GM12878 (cell line): ENCODE data around the gene ERC1. TPM values are rescaled to one million over a fixed set of nuclear protein-coding genes. Genes with fewer than 3 reads are reported as not detected.

ENCODE experiments used
- ATF7 ChIP-seq: fragments of 450-650 bp; IDR thresholded peaks from 2 replicates; pipeline ENCODE4 v1.6.1; 2016; ENCODE audit warnings: low read depth, mild to moderate bottlenecking
- DPF2 ChIP-seq: fragments of 450-650 bp; IDR thresholded peaks from 2 replicates; pipeline ENCODE4 v1.6.1; 2017; ENCODE audit warnings: mild to moderate bottlenecking
- ETV6 ChIP-seq, 2 experiments: fragments of 450-650 bp in 1 of 2; IDR thresholded peaks in 1 of 2; conservative IDR thresholded peaks in 1 of 2; 2 replicates each; pipeline ENCODE4 v1.6.1; 2014; ENCODE audit warnings: antibody characterized with exemption in 1 of 2, borderline replicate concordance in 1 of 2, low read depth in 1 of 2, mild to moderate bottlenecking in 1 of 2, moderate library complexity in 1 of 2
- FOXM1 ChIP-seq: IDR thresholded peaks from 2 replicates; pipeline ENCODE4 v1.6.1; 2012; ENCODE audit warnings: low read depth, mild to moderate bottlenecking, inconsistent platforms, low read length, moderate library complexity
- GABPA ChIP-seq: IDR thresholded peaks from 2 replicates; pipeline ENCODE4 v1.6.1; 2014; ENCODE audit warnings: antibody characterized with exemption, low read depth, mild to moderate bottlenecking, inconsistent platforms
- IKZF1 ChIP-seq: fragments of 450-650 bp; conservative IDR thresholded peaks from 2 replicates; pipeline ENCODE4 v1.6.1; 2017; ENCODE audit warnings: antibody characterized with exemption, mild to moderate bottlenecking
- JUNB ChIP-seq: IDR thresholded peaks from 2 replicates; pipeline ENCODE4 v1.6.1; 2016; ENCODE audit warnings: antibody characterized with exemption, mild to moderate bottlenecking
- MEF2B ChIP-seq: fragments of 450-650 bp; IDR thresholded peaks from 2 replicates; pipeline ENCODE4 v1.6.1; 2018; ENCODE audit warnings: mild to moderate bottlenecking, moderate library complexity; ENCODE audit not compliant: partially characterized antibody, poor library complexity, severe bottlenecking
- NRF1 ChIP-seq: conservative IDR thresholded peaks from 2 replicates; pipeline ENCODE4 v1.6.1; 2011; ENCODE audit warnings: mild to moderate bottlenecking, low read depth, low read length, improper control_type of control experiment
- PML ChIP-seq: IDR thresholded peaks from 2 replicates; pipeline ENCODE4 v1.6.1; 2012; ENCODE audit warnings: low read length, inconsistent platforms
- RELB ChIP-seq: fragments of 450-650 bp; IDR thresholded peaks from 2 replicates; pipeline ENCODE4 v1.6.1; 2017; ENCODE audit warnings: low read depth, mild to moderate bottlenecking, moderate library complexity
- RUNX3 ChIP-seq: IDR thresholded peaks from 2 replicates; pipeline ENCODE4 v1.6.1; 2012; ENCODE audit warnings: low read length, inconsistent platforms
- SMAD1 ChIP-seq: fragments of 450-650 bp; IDR thresholded peaks from 2 replicates; pipeline ENCODE4 v1.6.1; 2018; ENCODE audit warnings: mild to moderate bottlenecking, low read depth; ENCODE audit not compliant: partially characterized antibody
- SPI1 ChIP-seq: IDR thresholded peaks from 2 replicates; pipeline ENCODE4 v1.6.1; 2011; ENCODE audit warnings: low read depth, mild to moderate bottlenecking, low read length, moderate library complexity, borderline replicate concordance; ENCODE audit not compliant: insufficient read depth
- ZNF217 ChIP-seq: fragments of 450-650 bp; IDR thresholded peaks from 2 replicates; pipeline ENCODE4 v1.6.1; 2017; ENCODE audit warnings: antibody characterized with exemption, mild to moderate bottlenecking
- polyA plus RNA-seq, 11 experiments: library from polyadenylated mRNA; depleted of rRNA in 4 of 11; unstranded in 6 of 11; stranded (reverse) in 5 of 11; fragments of >200 nt; fragmentation: Nextera tagmentation in 4 of 11; fragmentation: Illumina TruSeq in 1 of 11; extraction: Ambion mirVana in 4 of 11; extraction: Trizol in 1 of 11; gene quantifications; 1 replicate in 1 of 11; 2 replicates in 10 of 11; pipeline versions ENCODE4 v1.2.1 to v1.2.3, GENCODE V29; 2011 to 2016; ENCODE audit warnings: inconsistent platforms in 2 of 11, missing spikeins in 2 of 11, low read depth in 1 of 11
- total RNA-seq, 4 experiments: library from RNA; depleted of rRNA in 3 of 4; stranded (reverse); fragments of >200 nt in 3 of 4; fragmentation: Illumina TruSeq in 1 of 4; extraction: Trizol in 1 of 4; gene quantifications; 2 replicates each; pipeline versions ENCODE4 v1.2.1 to v1.2.3, GENCODE V29; 2013 to 2021
- TF ChIP-seq, protein P1 (sequence below): fragments of 450-650 bp; IDR thresholded peaks from 2 replicates; pipeline ENCODE4 v1.6.1; 2017; ENCODE audit warnings: borderline replicate concordance
- TF ChIP-seq, protein P2 (sequence below): fragments of 450-650 bp; IDR thresholded peaks from 2 replicates; pipeline ENCODE4 v1.6.1; 2014; ENCODE audit warnings: mild to moderate bottlenecking
- TF ChIP-seq, protein P3 (sequence below): IDR thresholded peaks from 2 replicates; pipeline ENCODE4 v1.6.1; 2012; ENCODE audit warnings: low read length, inconsistent platforms

Gene ERC1
- total and polyA plus RNA-seq, 10 of the 15 experiments (the other 5 are each of a cell fraction or from before 2014, with no cell fraction given): 0.75 to 8.0 (median 5.0) TPM

DNA sequence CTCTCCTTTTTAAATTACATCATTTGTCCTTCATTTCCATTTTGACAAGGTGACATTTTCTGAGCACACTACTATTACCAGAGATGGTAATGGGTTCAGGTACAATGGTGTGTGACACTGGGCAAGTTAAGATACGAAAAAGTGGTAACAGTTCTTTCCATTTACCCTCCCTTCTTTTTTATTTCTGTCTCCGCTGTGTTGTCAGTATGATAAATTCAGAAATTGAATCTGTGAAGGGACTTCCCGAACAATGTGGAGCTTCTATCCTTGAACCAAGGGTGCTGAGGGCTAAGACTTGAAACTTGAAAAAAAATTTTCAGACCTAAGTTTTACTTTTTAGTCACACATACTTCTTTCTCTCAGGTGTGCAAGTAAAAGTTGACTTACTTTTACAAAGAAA lies 103.7 kb downstream of the ERC1 start (continued):
- TF ChIP-seq RELB (0 out of 2 replicates have a peak, but pooled peaks have one; percentile 23), PML (no peak), DPF2 (0 out of 2 replicates have a peak, but pooled peaks have one; percentile 27), RUNX3 (peak; percentile 22; the same call in 1 of the 2 replicates), JUNB (no peak; the same call in 1 of the 2 replicates), MEF2B (no peak), ZNF217 (peak; percentile 1; the same call in 1 of the 2 replicates), ATF7 (peak; percentile 70), GABPA (no peak), NRF1 (no peak), SMAD1 (no peak), SPI1 (no peak), ETV6 (conservative IDR thresholded peaks at IDR 0.05 in 1 of 2, IDR thresholded peaks at IDR 0.05 in 1 of 2; ENCODE audit: borderline replicate concordance in 1 of 2, low read depth in 1 of 2) (no peak), IKZF1 (no peak), FOXM1 (no peak)
- TF ChIP-seq, protein P1, sequence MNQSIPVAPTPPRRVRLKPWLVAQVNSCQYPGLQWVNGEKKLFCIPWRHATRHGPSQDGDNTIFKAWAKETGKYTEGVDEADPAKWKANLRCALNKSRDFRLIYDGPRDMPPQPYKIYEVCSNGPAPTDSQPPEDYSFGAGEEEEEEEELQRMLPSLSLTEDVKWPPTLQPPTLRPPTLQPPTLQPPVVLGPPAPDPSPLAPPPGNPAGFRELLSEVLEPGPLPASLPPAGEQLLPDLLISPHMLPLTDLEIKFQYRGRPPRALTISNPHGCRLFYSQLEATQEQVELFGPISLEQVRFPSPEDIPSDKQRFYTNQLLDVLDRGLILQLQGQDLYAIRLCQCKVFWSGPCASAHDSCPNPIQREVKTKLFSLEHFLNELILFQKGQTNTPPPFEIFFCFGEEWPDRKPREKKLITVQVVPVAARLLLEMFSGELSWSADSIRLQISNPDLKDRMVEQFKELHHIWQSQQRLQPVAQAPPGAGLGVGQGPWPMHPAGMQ: no peak
- TF ChIP-seq, protein P2, sequence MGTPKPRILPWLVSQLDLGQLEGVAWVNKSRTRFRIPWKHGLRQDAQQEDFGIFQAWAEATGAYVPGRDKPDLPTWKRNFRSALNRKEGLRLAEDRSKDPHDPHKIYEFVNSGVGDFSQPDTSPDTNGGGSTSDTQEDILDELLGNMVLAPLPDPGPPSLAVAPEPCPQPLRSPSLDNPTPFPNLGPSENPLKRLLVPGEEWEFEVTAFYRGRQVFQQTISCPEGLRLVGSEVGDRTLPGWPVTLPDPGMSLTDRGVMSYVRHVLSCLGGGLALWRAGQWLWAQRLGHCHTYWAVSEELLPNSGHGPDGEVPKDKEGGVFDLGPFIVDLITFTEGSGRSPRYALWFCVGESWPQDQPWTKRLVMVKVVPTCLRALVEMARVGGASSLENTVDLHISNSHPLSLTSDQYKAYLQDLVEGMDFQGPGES: no peak
- TF ChIP-seq, protein P3, sequence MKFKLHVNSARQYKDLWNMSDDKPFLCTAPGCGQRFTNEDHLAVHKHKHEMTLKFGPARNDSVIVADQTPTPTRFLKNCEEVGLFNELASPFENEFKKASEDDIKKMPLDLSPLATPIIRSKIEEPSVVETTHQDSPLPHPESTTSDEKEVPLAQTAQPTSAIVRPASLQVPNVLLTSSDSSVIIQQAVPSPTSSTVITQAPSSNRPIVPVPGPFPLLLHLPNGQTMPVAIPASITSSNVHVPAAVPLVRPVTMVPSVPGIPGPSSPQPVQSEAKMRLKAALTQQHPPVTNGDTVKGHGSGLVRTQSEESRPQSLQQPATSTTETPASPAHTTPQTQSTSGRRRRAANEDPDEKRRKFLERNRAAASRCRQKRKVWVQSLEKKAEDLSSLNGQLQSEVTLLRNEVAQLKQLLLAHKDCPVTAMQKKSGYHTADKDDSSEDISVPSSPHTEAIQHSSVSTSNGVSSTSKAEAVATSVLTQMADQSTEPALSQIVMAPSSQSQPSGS: no peak
